Erythroblast (primary cell): ENCODE results near the gene NDUFB10.

Experiments
- GATA1 ChIP-seq: IDR thresholded peaks from 2 replicates; pipeline ENCODE4 v1.6.1; 2011; ENCODE audit warnings: low read depth, mild to moderate bottlenecking, control low read depth, low read length, moderate library complexity
- POLR2A ChIP-seq: IDR thresholded peaks from 2 replicates; pipeline ENCODE4 v1.6.1; 2011; ENCODE audit warnings: mild to moderate bottlenecking, low read length

GRCh38 chr16:1974157-1975070 is 15.1 kb downstream of the NDUFB10 start:
- no peak for TF ChIP-seq POLR2A
- no peak for TF ChIP-seq GATA1
